Measurements from ENCODE around the gene ZNF766.

DNA sequence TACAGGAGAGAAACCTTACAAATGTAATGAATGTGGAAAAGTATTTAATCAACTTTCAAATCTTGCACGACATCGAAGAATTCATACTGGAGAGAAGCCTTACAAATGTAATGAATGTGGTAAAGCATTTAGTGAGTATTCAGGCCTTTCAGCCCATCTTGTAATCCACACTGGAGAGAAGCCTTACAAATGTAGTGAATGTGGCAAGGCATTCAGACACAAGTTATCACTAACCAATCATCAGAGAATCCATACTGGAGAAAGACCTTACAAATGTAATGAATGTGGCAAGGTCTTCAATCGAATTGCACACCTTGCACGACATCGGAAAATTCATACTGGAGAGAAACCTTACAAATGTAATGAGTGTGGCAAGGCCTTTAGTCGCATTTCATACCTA, 53.0 kb downstream of the ZNF766 start:
- TF ChIP-seq EZH2 (IDR thresholded peaks at IDR 0.05; ENCODE audit: low read length) = no peak
- TF ChIP-seq, protein P1, sequence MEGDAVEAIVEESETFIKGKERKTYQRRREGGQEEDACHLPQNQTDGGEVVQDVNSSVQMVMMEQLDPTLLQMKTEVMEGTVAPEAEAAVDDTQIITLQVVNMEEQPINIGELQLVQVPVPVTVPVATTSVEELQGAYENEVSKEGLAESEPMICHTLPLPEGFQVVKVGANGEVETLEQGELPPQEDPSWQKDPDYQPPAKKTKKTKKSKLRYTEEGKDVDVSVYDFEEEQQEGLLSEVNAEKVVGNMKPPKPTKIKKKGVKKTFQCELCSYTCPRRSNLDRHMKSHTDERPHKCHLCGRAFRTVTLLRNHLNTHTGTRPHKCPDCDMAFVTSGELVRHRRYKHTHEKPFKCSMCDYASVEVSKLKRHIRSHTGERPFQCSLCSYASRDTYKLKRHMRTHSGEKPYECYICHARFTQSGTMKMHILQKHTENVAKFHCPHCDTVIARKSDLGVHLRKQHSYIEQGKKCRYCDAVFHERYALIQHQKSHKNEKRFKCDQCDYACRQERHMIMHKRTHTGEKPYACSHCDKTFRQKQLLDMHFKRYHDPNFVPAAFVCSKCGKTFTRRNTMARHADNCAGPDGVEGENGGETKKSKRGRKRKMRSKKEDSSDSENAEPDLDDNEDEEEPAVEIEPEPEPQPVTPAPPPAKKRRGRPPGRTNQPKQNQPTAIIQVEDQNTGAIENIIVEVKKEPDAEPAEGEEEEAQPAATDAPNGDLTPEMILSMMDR (optimal IDR thresholded peaks at IDR 0.05 in 1 of 3, IDR thresholded peaks at IDR 0.05 in 1 of 3, conservative IDR thresholded peaks at IDR 0.05 in 1 of 3; ENCODE audit: extremely low read depth in 1 of 3, insufficient read depth in 2 of 3, low read length in 3 of 3) = no peak

All from keratinocyte (primary cell).